NCI-H1417 treated with DMSO at 0.1 percent for 48 hours (cell line): ENCODE data around the gene TRIM63.

Source experiments
- DNase-seq: peaks from one replicate; lab custom pipeline; 2025; lab: John Stamatoyannopoulos, UW

Gene TRIM63

GRCh38 chr1:26034504-26035202 lies 32.8 kb downstream of the TRIM63 start:
- no peak for DNase-seq

GRCh38 chr1:26032656-26033357 lies 34.6 kb downstream of the TRIM63 start:
- DNase-seq: no peak

- no peak for DNase-seq
Measured at GRCh38 chr1:26031611-26032220, 35.7 kb downstream of the TRIM63 start.

- DNase-seq: no peak
Measured at GRCh38 chr1:26031196-26031595, 36.2 kb downstream of the TRIM63 start.

GRCh38 chr1:26029864-26030481 lies 37.5 kb downstream of the TRIM63 start:
- no peak for DNase-seq

DNA sequence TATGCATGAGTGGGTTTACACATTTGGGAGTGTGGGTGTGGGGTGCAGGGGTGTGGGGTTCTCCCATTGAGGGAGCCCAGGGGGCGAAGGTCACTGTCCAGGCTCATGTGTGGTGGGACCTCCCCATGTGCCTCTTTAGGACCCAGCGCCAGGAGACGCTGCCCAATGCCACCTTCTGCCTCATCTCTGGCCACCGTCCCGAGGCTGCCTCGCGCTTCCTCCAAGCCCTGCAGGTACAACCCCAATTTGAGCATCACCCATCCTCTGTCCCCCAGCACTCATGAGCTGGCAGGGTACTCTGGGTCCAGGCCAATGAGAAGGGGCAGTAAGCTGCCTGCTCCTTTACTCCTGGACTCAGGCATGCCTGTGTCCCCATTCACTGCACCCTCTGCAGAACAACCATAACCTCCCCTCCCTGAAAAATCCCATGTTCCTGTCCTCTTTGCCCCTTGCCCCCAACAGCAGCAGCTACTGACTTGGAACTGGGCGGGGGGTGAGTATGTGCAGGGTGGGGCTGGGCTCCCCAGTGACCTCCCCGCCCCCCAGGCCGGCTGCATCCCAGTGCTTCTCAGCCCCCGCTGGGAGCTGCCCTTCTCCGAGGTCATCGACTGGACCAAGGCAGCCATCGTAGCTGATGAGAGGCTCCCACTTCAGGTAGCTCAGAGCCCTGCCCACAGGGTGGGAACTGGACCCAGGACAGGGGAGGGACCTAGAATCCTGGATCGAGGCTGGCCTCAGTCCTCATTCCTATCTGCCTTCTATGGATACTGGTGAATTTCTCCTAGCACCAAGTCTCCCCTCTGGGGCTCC lies 38.2 kb downstream of the TRIM63 start:
- no peak for DNase-seq

DNA sequence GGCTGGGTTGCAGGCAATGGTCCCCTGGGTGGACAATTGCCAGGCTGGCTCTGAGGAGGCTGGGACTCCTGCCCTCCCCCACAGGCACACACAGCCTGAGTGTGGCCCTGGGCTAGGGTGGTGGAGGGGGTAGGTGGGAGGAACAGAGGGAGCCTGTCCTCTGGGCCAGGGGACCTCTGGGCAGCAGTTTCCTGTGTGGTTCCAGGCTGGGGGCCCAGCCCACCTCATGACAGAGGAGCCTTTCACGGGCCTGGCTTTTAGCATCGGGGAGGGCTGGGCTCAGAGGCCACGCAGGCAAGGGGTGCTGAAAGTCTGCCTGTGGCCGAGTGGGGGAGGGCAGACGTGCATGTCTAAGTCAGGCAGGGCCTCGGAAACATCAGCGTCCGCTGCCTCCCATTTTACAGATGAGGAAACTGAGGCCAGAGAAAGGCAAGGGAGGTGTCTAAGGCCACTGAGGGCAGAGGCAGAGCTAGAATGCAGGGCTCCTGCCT lies 38.9 kb downstream of the TRIM63 start:
- DNase-seq: no peak

DNA sequence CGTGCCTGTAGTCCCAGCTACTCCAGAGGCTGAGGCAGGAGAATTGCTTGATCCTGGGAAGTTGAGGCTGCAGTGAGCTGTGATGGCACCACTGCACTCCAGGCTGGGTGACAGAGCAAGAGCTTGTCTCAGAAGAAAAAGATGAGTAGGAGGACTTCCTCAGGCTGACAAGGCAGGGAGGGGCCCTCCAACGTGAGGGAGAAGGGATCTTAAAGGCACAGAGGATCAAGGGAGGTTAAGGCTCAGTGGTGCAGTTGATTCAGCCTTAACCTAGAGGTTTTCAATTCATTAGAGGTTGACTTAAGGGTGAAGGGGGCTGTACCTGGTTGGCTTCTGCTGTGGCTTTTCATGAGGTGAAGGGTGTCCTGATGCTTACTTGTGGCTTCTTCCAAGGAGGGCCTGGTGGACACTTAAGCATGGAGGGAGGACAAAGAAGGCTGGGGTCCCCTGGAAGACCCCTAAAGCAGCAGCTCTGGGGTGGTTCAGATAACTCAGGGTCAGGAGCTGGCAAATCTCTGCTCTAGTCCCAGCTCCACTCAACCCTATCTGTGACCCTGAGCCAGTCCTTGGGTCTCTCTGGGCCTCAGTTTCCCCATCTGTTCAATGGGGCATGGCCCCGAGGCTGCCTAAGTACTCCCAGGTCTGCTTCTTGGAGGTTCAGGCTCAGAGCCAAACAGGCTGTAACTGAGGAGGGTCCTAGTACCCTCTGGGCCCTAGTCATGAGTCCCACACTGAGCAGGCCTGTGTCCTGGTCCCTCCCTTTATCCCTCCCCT lies 39.5 kb downstream of the TRIM63 start:
- DNase-seq: no peak

DNA sequence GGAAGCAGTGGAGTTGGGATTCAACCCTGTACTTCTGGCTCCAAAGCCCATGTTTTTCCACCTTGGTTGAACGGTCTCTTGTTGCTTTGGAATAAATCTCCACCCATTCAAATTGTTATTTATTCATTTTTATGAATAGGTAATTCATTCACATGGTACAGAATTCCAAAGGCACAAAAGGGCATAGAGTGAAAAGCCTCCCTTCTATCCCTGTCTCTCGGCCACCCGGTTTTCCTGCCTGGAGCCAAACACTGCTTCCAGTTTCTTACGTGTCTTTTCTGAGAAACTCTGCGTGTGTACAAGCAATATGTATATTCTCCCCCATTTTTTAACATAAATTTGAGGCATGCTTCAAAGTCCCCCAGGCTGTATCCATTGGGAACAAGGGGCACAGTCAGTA lies 41.9 kb downstream of the TRIM63 start:
- DNase-seq: no peak

- DNase-seq: no peak
Measured at GRCh38 chr1:26025060-26025459, 42.4 kb downstream of the TRIM63 start.

DNA sequence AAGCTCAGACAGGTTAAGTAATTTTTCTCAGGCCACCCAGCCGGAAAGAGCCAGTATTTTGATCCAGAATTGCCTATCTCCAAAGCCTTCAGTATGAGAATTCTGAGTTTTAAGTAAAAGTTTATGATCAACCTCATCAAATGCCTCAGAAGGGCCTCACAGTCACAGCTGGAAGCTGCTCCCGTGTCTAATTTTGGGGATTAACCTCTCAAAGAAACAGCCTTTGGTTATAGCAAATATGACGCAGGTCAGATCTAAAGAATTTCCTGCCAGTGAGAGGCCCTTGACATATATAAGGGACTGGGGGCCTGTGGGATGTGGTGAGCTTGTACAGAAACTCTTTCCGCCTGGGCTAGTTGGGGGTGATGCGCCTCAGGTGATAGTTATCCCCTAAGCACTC lies 43.6 kb downstream of the TRIM63 start:
- no peak for DNase-seq

- no peak for DNase-seq
Measured at GRCh38 chr1:26023009-26023408, 44.4 kb downstream of the TRIM63 start.

DNA sequence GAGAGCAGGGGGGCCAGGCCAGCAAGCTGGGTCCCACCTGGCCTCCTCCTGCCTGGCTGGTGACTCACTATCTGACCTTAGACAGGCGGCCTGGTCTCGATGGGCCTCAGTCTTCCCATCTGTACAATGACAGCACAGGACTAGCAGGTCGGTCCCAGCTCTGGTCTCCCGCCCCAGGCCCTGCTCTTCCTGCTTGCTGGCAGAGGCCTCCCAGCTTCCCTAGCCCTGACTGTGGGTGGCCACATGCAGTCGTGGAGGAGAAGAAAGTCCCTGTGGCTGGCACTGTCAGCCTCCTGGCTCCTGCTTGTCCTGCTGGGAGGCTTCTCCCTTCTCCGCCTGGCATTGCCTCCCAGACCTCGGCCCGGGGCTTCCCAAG lies 45.0 kb downstream of the TRIM63 start:
- DNase-seq: no peak

DNA sequence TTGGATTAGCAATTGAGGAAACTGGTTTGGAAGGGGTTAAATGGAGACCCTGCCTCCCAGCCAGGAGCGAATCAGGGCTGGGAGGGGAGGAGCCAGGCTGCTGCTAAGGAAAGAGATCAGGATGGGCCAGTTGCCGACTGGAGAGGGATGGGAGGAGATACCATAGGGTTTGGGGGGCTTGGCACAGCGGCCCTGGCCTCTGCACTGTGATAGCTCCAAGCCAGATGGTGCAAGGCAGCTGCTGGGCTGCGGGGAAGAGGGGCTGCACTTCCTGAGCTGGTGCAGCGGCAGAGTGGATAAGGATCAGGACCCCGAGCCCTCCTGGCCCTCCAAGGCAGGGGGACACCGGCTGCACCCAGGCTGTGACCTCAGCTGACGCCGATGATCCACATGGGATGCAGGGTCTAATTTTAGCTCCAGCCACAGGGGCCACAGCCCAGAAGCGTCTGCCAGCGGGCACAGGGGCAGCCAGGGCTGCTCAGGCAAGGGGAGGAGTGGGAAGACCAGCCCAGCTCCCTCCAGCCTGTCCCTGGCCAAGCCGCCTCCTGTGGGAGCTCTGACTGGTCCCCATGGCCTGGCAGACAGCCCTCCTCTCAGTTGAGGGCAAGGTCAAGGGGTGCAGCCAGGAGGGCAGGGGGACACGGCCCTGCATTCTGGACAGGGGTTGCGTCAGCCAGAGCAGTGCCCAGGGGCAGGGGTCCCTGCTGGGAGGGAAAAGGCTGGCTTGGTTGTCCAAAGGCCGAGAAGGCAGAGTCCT lies 45.6 kb downstream of the TRIM63 start, which contains the start of gene EXTL1:
Gene EXTL1, plus strand, starts transcription at position 129 of the 757 bp plus-strand sequence. CDS start 872 bp downstream, outside the sequence.
- no peak for DNase-seq

DNA sequence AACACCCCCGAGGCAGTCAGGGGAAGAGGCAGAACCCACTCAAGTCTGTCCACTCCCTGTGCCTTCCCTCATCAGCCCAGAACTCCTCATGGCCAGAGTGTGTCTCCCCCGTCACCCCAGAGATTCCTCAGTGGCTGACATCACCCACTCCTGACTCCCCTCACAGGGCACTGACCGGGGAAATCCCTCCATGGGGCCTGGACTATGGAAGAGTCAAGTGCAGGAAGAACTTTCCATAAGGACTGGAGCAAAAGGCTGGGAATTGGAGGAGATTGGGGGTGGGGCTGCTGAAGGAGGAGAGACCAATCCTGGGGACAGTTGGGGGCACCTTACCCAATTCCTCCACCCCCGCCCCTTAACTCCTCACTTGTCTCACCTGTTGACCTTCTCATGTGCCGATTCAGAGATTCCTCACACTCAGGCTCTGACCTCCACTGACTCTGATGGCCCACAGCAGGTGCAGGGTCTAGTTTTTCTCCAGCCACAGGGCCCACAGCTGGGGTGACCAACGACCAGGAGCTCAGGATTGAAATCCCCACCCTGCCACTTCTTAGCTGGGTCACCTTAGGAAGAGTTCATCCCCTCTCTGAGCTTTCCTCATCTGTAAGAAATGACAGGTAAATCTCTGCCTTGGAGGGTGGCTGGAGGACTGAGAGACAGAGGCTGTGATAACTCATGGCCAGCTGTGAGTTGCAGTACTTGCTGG lies 46.3 kb downstream of the TRIM63 start:
- no peak for DNase-seq

GRCh38 chr1:26020330-26020768 lies 47.1 kb downstream of the TRIM63 start:
- DNase-seq: no peak

DNA sequence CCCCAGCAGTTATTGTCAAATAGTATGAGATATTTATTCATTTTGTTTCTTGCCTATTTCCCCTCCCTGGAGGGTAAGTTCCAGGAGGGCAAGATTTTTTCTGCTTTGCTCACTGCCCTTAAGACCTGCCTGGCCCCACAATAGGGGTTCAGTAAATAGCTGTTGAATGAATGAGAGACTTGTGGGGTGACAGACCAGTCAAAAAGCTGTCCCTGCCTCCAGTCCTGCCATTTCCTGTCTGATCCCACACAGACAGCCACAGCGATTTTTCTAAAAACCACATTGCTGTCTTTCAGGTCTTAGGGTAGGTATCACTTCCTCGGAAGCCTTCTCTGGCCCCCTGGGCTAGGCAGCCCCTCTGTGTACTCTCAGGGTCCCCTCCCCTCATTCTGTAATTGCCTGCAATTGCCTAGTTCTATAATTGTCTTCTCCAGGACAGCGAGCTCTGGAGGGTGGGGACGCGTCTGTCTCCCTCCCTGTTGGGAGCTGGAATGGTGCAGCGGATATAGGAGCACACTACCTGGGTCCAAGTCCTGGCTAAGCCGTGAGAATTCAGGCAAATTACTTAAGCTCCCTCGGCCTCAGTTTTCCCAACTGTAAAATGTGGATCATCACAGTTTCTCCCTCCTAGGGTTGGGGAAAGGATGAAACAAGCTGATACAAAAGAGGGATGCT lies 47.7 kb downstream of the TRIM63 start:
- no peak for DNase-seq

DNA sequence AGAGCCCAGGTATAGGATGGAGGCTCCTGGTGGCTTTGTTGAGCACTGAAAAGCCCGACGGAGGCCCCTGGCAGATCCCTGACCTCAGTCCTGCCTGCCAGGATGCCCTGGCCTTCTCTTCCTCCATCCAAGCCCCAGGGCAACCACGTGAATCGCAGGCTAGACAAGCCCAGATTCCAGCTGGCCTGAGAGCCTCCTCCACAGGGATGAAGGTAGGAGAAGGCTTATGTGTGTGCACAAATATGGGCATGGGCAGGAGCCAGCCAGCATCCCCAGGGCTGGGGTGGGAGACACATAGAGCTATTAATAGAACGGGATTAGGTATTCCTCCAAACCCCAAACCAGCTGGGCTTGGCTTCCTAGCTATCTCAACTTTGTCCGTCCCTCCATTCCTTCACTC lies 49.8 kb downstream of the TRIM63 start:
- no peak for DNase-seq

DNA sequence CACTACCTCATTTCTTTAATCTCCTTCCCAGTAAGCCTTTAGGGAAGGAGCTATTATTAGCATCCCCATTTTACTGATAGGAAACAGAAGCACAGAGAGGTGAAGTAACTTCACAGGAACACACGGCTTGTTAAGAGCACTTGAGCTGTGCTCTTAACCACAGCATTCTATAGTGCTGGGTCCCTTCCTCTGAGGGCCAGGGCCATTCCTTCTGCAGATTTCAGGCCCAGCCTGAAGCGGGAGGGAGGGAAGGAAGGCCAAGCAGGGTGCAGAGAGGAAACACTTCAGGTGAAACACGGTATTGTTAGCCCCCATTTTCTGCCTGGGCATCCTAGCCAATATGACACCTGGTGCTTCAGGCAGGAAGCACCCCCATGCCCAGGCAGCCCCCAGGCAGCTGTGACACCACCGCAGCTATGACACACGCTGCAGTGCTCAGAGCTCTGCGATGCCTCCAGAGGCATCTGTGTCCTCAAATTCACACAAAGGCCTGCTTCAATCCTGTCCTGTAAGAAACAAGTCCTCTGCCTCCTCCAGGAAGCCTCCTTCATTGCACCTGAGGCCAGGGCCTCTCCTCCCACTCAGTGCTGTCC lies 50.4 kb downstream of the TRIM63 start:
- no peak for DNase-seq
